Activated CD4-positive, alpha-beta memory T cell treated with anti-CD3 and anti-CD28 coated beads for 36 hours (primary cell): Measurements from ENCODE around the gene GRK7. TPM values are rescaled to one million over a fixed set of nuclear protein-coding genes. Genes with fewer than 3 reads are reported as not detected.
"Not testable (repeated sequence)": the region's sequence is repeated elsewhere in the genome, so short reads cannot be mapped to it uniquely, and the experiment has no call there.

Experiments
- CTCF ChIA-PET: fragments of 350-600 bp; sonication (Branson Sonifier 250); formaldehyde crosslinking; loops from one replicate; lab custom pipeline; 2021; ENCODE audit warnings: antibody characterized with exemption, inconsistent platforms; lab: Charles Lee
- POLR2A ChIA-PET: fragments of 350-600 bp; sonication (Branson Sonifier 250); formaldehyde crosslinking; loops from one replicate; lab custom pipeline; 2021; ENCODE audit warnings: antibody characterized with exemption; lab: Charles Lee
- DNase-seq: peaks from one replicate; pipeline ENCODE4 v3.0.0-alpha.2; 2020
- H3K27ac Mint-ChIP-seq: one replicate; pipeline ENCODE4 v1.8.0; 2021; ENCODE audit warnings: mixed read lengths
- H3K27me3 Mint-ChIP-seq: one replicate; pipeline ENCODE4 v1.8.0; 2021; ENCODE audit warnings: mixed read lengths
- H3K36me3 Mint-ChIP-seq: one replicate; pipeline ENCODE4 v1.8.0; 2021; ENCODE audit warnings: mixed read lengths
- H3K4me1 Mint-ChIP-seq: one replicate; pipeline ENCODE4 v1.8.0; 2021; ENCODE audit warnings: low read depth, mixed read lengths
- H3K4me3 Mint-ChIP-seq: one replicate; pipeline ENCODE4 v1.8.0; 2021; ENCODE audit warnings: mild to moderate bottlenecking, mixed read lengths
- H3K9me3 Mint-ChIP-seq: one replicate; pipeline ENCODE4 v1.8.0; 2021; ENCODE audit warnings: mixed read lengths
- intact Hi-C: fragments of 100-400 bp; cut with micrococcal nuclease; formaldehyde crosslinking; loops from one replicate; pipeline ENCODE4 v1.15.1; 2023
- total RNA-seq, 2 experiments: library from RNA; stranded (reverse); gene quantifications; one replicate each; pipeline ENCODE4 v1.2.3, GENCODE V29; 2021

The GRK7 gene
- total RNA-seq, 2 experiments from 2014 or later: not detected

GRCh38 chr3:141762552-141762951 is 656 bp upstream of the GRK7 start:
- H3K4me1 Mint-ChIP-seq, H3K27ac Mint-ChIP-seq, H3K9me3 Mint-ChIP-seq, H3K4me3 Mint-ChIP-seq, CTCF ChIA-PET, DNase-seq, H3K27me3 Mint-ChIP-seq, POLR2A ChIA-PET, intact Hi-C loops, H3K36me3 Mint-ChIP-seq: not testable (repeated sequence)

- Mint-ChIP-seq H3K36me3 (no peaks in the 10 kb centered on the region), H3K4me3 (no peak overlapping the region), H3K4me1 (no peaks in the 10 kb centered on the region), H3K9me3 (no peaks in the 10 kb centered on the region), H3K27me3 (no peaks in the 10 kb centered on the region), H3K27ac (no peak overlapping the region)
- intact Hi-C loops: no loop called here
- ChIA-PET CTCF (no interaction called here), POLR2A (interaction anchor here (0.5 kb wide), 1 partner anchor 95 kb away, joined by 5 read pairs; no protein-coding TSS in a partner anchor)
- no peak for DNase-seq
Measured at GRCh38 chr3:141764045-141764444, 837 bp downstream of the GRK7 start.

GRCh38 chr3:141764465-141764864 is 1.3 kb downstream of the GRK7 start:
- POLR2A ChIA-PET: no interaction called here
- Mint-ChIP-seq H3K4me1 (no peaks in the 10 kb centered on the region), H3K27ac (no peak overlapping the region)

GRCh38 chr3:141764986-141765385 is 1.8 kb downstream of the GRK7 start:
- Mint-ChIP-seq H3K36me3 (no peaks in the 10 kb centered on the region), H3K4me1 (no peaks in the 10 kb centered on the region), H3K27me3 (no peaks in the 10 kb centered on the region), H3K9me3 (no peaks in the 10 kb centered on the region), H3K27ac (no peak overlapping the region), H3K4me3 (no peak overlapping the region)
- DNase-seq: no peak
- intact Hi-C loops: no loop called here
- CTCF ChIA-PET: no interaction called here
- POLR2A ChIA-PET: no interaction called here

More at GRCh38 chr3:141764465-141764864, 1.3 kb downstream of the GRK7 start:
- Mint-ChIP-seq H3K9me3 (no peaks in the 10 kb centered on the region), H3K4me3 (no peak overlapping the region), H3K27me3 (no peaks in the 10 kb centered on the region), H3K36me3 (no peaks in the 10 kb centered on the region)
- no peak for DNase-seq
- CTCF ChIA-PET: no interaction called here
- intact Hi-C loops: no loop called here

GRCh38 chr3:141767066-141767465 is 3.9 kb downstream of the GRK7 start:
- Mint-ChIP-seq H3K4me3 (no peak overlapping the region), H3K36me3 (no peaks in the 10 kb centered on the region), H3K4me1 (no peaks in the 10 kb centered on the region), H3K27me3 (no peaks in the 10 kb centered on the region), H3K27ac (no peak overlapping the region), H3K9me3 (no peaks in the 10 kb centered on the region)
- no peak for DNase-seq
- intact Hi-C loops: no loop called here
- ChIA-PET POLR2A (no interaction called here), CTCF (interaction anchor here (1.0 to 1.1 kb wide), 2 partner anchors 30 to 108 kb away, joined by 3 to 4 read pairs; no protein-coding TSS in a partner anchor)

GRCh38 chr3:141769221-141769894 is 6.2 kb downstream of the GRK7 start:
- no peaks in the 10 kb centered on the region for H3K27me3 Mint-ChIP-seq
- H3K4me3 Mint-ChIP-seq: no peak overlapping the region
- H3K4me1 Mint-ChIP-seq: no peaks in the 10 kb centered on the region
- POLR2A ChIA-PET: no interaction called here
- intact Hi-C loops: no loop called here
- no peaks in the 10 kb centered on the region for H3K36me3 Mint-ChIP-seq
- no peaks in the 10 kb centered on the region for H3K9me3 Mint-ChIP-seq
- CTCF ChIA-PET: no interaction called here
- DNase-seq: no peak
- H3K27ac Mint-ChIP-seq: no peak overlapping the region

GRCh38 chr3:141773676-141774075 is 10.5 kb downstream of the GRK7 start:
- no peaks in the 10 kb centered on the region for H3K27me3 Mint-ChIP-seq
- H3K4me1 Mint-ChIP-seq: no peaks in the 10 kb centered on the region
- H3K27ac Mint-ChIP-seq: no peak overlapping the region
- no peak for DNase-seq
- H3K9me3 Mint-ChIP-seq: no peaks in the 10 kb centered on the region
- no peaks in the 10 kb centered on the region for H3K36me3 Mint-ChIP-seq
- CTCF ChIA-PET: no interaction called here
- H3K4me3 Mint-ChIP-seq: no peak overlapping the region
- intact Hi-C loops: no loop called here
- POLR2A ChIA-PET: no interaction called here

- no peaks in the 10 kb centered on the region for H3K27me3 Mint-ChIP-seq
- H3K36me3 Mint-ChIP-seq: no peaks in the 10 kb centered on the region
- peaks cover 3% of the 10 kb centered on the region for H3K9me3 Mint-ChIP-seq
- CTCF ChIA-PET: no interaction called here
- DNase-seq: no peak
- intact Hi-C loops: no loop called here
- no peak overlapping the region for H3K4me3 Mint-ChIP-seq
- POLR2A ChIA-PET: no interaction called here
- no peak overlapping the region for H3K27ac Mint-ChIP-seq
- H3K4me1 Mint-ChIP-seq: no peaks in the 10 kb centered on the region
Measured at GRCh38 chr3:141776376-141776775, 13.2 kb downstream of the GRK7 start.

- no peaks in the 10 kb centered on the region for H3K27me3 Mint-ChIP-seq
- no peaks in the 10 kb centered on the region for H3K36me3 Mint-ChIP-seq
- no peak for DNase-seq
- H3K4me1 Mint-ChIP-seq: no peaks in the 10 kb centered on the region
- CTCF ChIA-PET: no interaction called here
- POLR2A ChIA-PET: no interaction called here
- intact Hi-C loops: no loop called here
- H3K27ac Mint-ChIP-seq: no peak overlapping the region
- peaks cover 3% of the 10 kb centered on the region for H3K9me3 Mint-ChIP-seq
- no peak overlapping the region for H3K4me3 Mint-ChIP-seq
Measured at GRCh38 chr3:141776885-141777284, 13.7 kb downstream of the GRK7 start.

- Mint-ChIP-seq H3K27ac (no peak overlapping the region), H3K4me1 (no peaks in the 10 kb centered on the region), H3K27me3 (no peaks in the 10 kb centered on the region), H3K9me3 (peaks cover 3% of the 10 kb centered on the region), H3K4me3 (no peak overlapping the region), H3K36me3 (no peaks in the 10 kb centered on the region)
- CTCF ChIA-PET: no interaction called here
- no peak for DNase-seq
- POLR2A ChIA-PET: no interaction called here
- intact Hi-C loops: no loop called here
Measured at GRCh38 chr3:141777957-141778813, 15.0 kb downstream of the GRK7 start.

- intact Hi-C loops: no loop called here
- Mint-ChIP-seq H3K4me3 (no peak overlapping the region), H3K4me1 (no peaks in the 10 kb centered on the region), H3K9me3 (peaks cover 3% of the 10 kb centered on the region), H3K36me3 (no peaks in the 10 kb centered on the region), H3K27me3 (no peaks in the 10 kb centered on the region), H3K27ac (no peak overlapping the region)
- no peak for DNase-seq
- ChIA-PET POLR2A (no interaction called here), CTCF (no interaction called here)
Measured at GRCh38 chr3:141779667-141780066, 16.5 kb downstream of the GRK7 start.

- no peaks in the 10 kb centered on the region for H3K4me1 Mint-ChIP-seq
- CTCF ChIA-PET: interaction anchor here (0.8 kb wide), 2 partner anchors 10 to 43 kb away, joined by 3 to 4 read pairs; no protein-coding TSS in a partner anchor
- DNase-seq: peak; percentile 34
- no peak overlapping the region for H3K4me3 Mint-ChIP-seq
- intact Hi-C loops: no loop called here
- H3K36me3 Mint-ChIP-seq: no peaks in the 10 kb centered on the region
- POLR2A ChIA-PET: no interaction called here
- H3K27ac Mint-ChIP-seq: no peak overlapping the region
- H3K27me3 Mint-ChIP-seq: no peaks in the 10 kb centered on the region
- H3K9me3 Mint-ChIP-seq: peaks cover 3% of the 10 kb centered on the region
Measured at GRCh38 chr3:141782386-141782932, 19.3 kb downstream of the GRK7 start.
